Panc1 (cell line): ENCODE data around the gene LTB. TPM values are rescaled to one million over a fixed set of nuclear protein-coding genes. Genes with fewer than 3 reads are reported as not detected.

Source experiments
- ATAC-seq: fragments of 200-7000 bp; cut with Tn5 transposase; 2 replicates; pipeline ENCODE4 v1.9.1; 2020; ENCODE audit warnings: mild to moderate bottlenecking, moderate library complexity
- BruUV-seq: library from RNA; stranded (reverse); fragments of 400-500 nt; replicated peaks from 2 replicates; lab custom pipeline; 2021; lab: Mats Ljungman, UMichigan
- CTCF ChIA-PET: fragments of 300-600 bp; sonication (Branson Sonifier 250); formaldehyde crosslinking; loops from one replicate; lab custom pipeline; 2022; ENCODE audit warnings: antibody characterized with exemption; lab: Charles Lee
- POLR2A ChIA-PET: fragments of 300-600 bp; sonication (Branson Sonifier 250); formaldehyde crosslinking; loops from one replicate; lab custom pipeline; 2022; ENCODE audit warnings: antibody characterized with exemption; lab: Charles Lee
- DNase-seq: peaks from one replicate; pipeline ENCODE4 v3.0.0-alpha.2; 2010; ENCODE audit warnings: low read depth, low spot score
- H3K27ac ChIP-seq: 2 replicates; pipeline ENCODE4 v1.5.1; 2011; ENCODE audit warnings: mild to moderate bottlenecking, low read length, inconsistent platforms
- H3K27me3 ChIP-seq: fragments of 200-500 bp; sonication (Bioruptor generic); 2 replicates; pipeline ENCODE4 v1.6.0; 2014; ENCODE audit warnings: low read length, inconsistent platforms; ENCODE audit not compliant: control insufficient read depth, insufficient read depth
- H3K36me3 ChIP-seq: fragments of 200-500 bp; sonication (Bioruptor generic); 2 replicates; pipeline ENCODE4 v1.5.1; 2014; ENCODE audit warnings: inconsistent platforms, mild to moderate bottlenecking, low read length, moderate library complexity; ENCODE audit not compliant: control insufficient read depth, insufficient read depth
- H3K4me1 ChIP-seq: 2 replicates; pipeline ENCODE4 v1.5.1; 2011; ENCODE audit warnings: inconsistent platforms, mild to moderate bottlenecking, low read length, moderate library complexity; ENCODE audit not compliant: control insufficient read depth, insufficient read depth
- H3K4me3 ChIP-seq, 2 experiments: 2 replicates each; pipeline ENCODE4 v1.5.1; 2011 to 2012; ENCODE audit warnings: low read depth in 2 of 2, low read length in 2 of 2, mild to moderate bottlenecking in 2 of 2, inconsistent platforms in 1 of 2, moderate library complexity in 1 of 2
- H3K9me3 ChIP-seq: fragments of 200-500 bp; sonication (Bioruptor generic); 2 replicates; pipeline ENCODE4 v1.5.1; 2014; ENCODE audit warnings: low read depth, mild to moderate bottlenecking, inconsistent platforms, low read length, moderate library complexity; ENCODE audit not compliant: control insufficient read depth, insufficient read depth
- CTCF ChIP-seq: fragments of 450-650 bp; IDR thresholded peaks from 2 replicates; pipeline ENCODE4 v1.5.1; 2017; ENCODE audit warnings: mild to moderate bottlenecking
- POLR2AphosphoS5 ChIP-seq: IDR thresholded peaks from 2 replicates; pipeline ENCODE4 v1.6.1; 2012; ENCODE audit warnings: mild to moderate bottlenecking, low read depth, low read length, moderate library complexity
- REST ChIP-seq, 2 experiments: IDR thresholded peaks; 2 replicates each; pipeline ENCODE4 v1.6.1; 2011 to 2012; ENCODE audit warnings: low read depth in 2 of 2, control low read depth in 1 of 2, low read length in 1 of 2, mild to moderate bottlenecking in 1 of 2, moderate library complexity in 1 of 2; ENCODE audit not compliant: insufficient read depth in 1 of 2
- SIN3A ChIP-seq: IDR thresholded peaks from 2 replicates; pipeline ENCODE4 v1.6.1; 2012; ENCODE audit warnings: low read depth, mild to moderate bottlenecking, low read length, moderate library complexity, borderline replicate concordance; ENCODE audit not compliant: insufficient read depth
- TCF7L2 ChIP-seq: IDR thresholded peaks from 2 replicates; pipeline ENCODE4 v1.6.1; 2011; ENCODE audit warnings: mild to moderate bottlenecking, low read depth, low read length, inconsistent platforms
- in situ Hi-C: cut with HindIII; loops from 2 replicates; pipeline ENCODE4 v1.10.0; 2016; ENCODE audit warnings: low sequenced_read_pairs, low pct_unique_long_range_greater_than_20kb
- intact Hi-C: fragments of 100-400 bp; cut with micrococcal nuclease; formaldehyde crosslinking; loops from one replicate; pipeline ENCODE4 v1.10.0; 2022; ENCODE audit not compliant: unreplicated experiment
- total RNA-seq: library from RNA; stranded (reverse); gene quantifications from one replicate; pipeline ENCODE4 v1.2.1, GENCODE V29; 2021; ENCODE audit not compliant: unreplicated experiment

The LTB gene
- total RNA-seq, 1 experiment from 2014 or later = 3.7 TPM

- in situ Hi-C loops = no loop called here
- ATAC-seq (no peak), DNase-seq (no peak)
- Histone ChIP-seq H3K27ac (peak overlapping the region; percentile 100), H3K27me3 (no peaks in the 10 kb centered on the region), H3K4me3 (peak overlapping the region; percentile 83 to 84), H3K9me3 (no peaks in the 10 kb centered on the region), H3K36me3 (peaks cover 40% of the 10 kb centered on the region), H3K4me1 (peaks cover 12% of the 10 kb centered on the region)
- ChIA-PET CTCF (no interaction called here), POLR2A (no interaction called here)
- TF ChIP-seq POLR2AphosphoS5 = peak; percentile 14; the same call in 1 of the 2 replicates
- no peak for TF ChIP-seq REST (IDR thresholded peaks at IDR 0.05; ENCODE audit: insufficient read depth in 1 of 2, low read depth in 2 of 2, low read length in 1 of 2)
- no TSS peak for BruUV-seq
- intact Hi-C loops = no loop called here
Observed at GRCh38 chr6:31622684-31623091, 40.5 kb upstream of the LTB start.

- BruUV-seq = no TSS peak
- peaks cover 12% of the 10 kb centered on the region for H3K4me1 ChIP-seq
- H3K4me3 ChIP-seq = peak overlapping the region; percentile 83 to 84
- TF ChIP-seq SIN3A (no peak), CTCF (no peak), REST (IDR thresholded peaks at IDR 0.05; ENCODE audit: insufficient read depth in 1 of 2, low read depth in 2 of 2, low read length in 1 of 2) (no peak), POLR2AphosphoS5 (no peak), TCF7L2 (no peak)
- H3K27ac ChIP-seq = peak overlapping the region; percentile 100
- POLR2A ChIA-PET = no interaction called here
- DNase-seq (no peak), ATAC-seq (no peak)
- CTCF ChIA-PET = no interaction called here
- peaks cover 33% of the 10 kb centered on the region for H3K36me3 ChIP-seq
- in situ Hi-C loops (no loop called here), intact Hi-C loops (loop anchor here (1.0 kb wide), 1 partner anchor 8 kb away; no protein-coding TSS in a partner anchor)
- H3K9me3 ChIP-seq = no peaks in the 10 kb centered on the region
- H3K27me3 ChIP-seq = no peaks in the 10 kb centered on the region
Observed at GRCh38 chr6:31621991-31622390, 39.8 kb upstream of the LTB start.
